ENCODE measurements around the gene DNMT3B. TPM values are rescaled to one million over a fixed set of nuclear protein-coding genes. Genes with fewer than 3 reads are reported as not detected.
"Not testable (repeated sequence)": the region's sequence is repeated elsewhere in the genome, so short reads cannot be mapped to it uniquely, and the experiment has no call there.

Gene DNMT3B
- total RNA-seq, 1 donor from 2014 or later = 15.4 TPM

- no peak for DNase-seq (ENCODE audit: low spot score, unreplicated experiment)
Observed at GRCh38 chr20:32756156-32756555, 6.0 kb upstream of the DNMT3B start.

GRCh38 chr20:32761417-32761830 lies 761 bp upstream of the DNMT3B start:
- Mint-ChIP-seq H3K36me3 (ENCODE audit: insufficient read depth) (no peaks in the 10 kb centered on the region), H3K4me1 (ENCODE audit: low read depth) (peaks cover 15% of the 10 kb centered on the region), H3K9me3 (ENCODE audit: low read depth) (no peaks in the 10 kb centered on the region), H3K27ac (peak overlapping the region; percentile 76), H3K4me3 (ENCODE audit: low read depth) (peak overlapping the region; percentile 63), H3K27me3 (peaks cover 12% of the 10 kb centered on the region)
- DNase-seq (ENCODE audit: low spot score, unreplicated experiment) = no peak
- no peak for TF ChIP-seq CTCF (IDR thresholded peaks at IDR 0.05; ENCODE audit: unreplicated experiment)

More at GRCh38 chr20:32756156-32756555, 6.0 kb upstream of the DNMT3B start:
- H3K4me3 Mint-ChIP-seq (ENCODE audit: low read depth) = no peak overlapping the region
- H3K4me1 Mint-ChIP-seq (ENCODE audit: low read depth) = peaks cover 6% of the 10 kb centered on the region
- peaks cover 3% of the 10 kb centered on the region for H3K27me3 Mint-ChIP-seq
- H3K36me3 Mint-ChIP-seq (ENCODE audit: insufficient read depth) = no peaks in the 10 kb centered on the region
- H3K9me3 Mint-ChIP-seq (ENCODE audit: low read depth) = no peaks in the 10 kb centered on the region
- H3K27ac Mint-ChIP-seq = no peak overlapping the region
- TF ChIP-seq CTCF (IDR thresholded peaks at IDR 0.05; ENCODE audit: unreplicated experiment) = no peak

- Mint-ChIP-seq H3K9me3 (ENCODE audit: low read depth) (no peaks in the 10 kb centered on the region), H3K4me1 (ENCODE audit: low read depth) (peaks cover 15% of the 10 kb centered on the region), H3K36me3 (ENCODE audit: insufficient read depth) (no peaks in the 10 kb centered on the region), H3K27me3 (peaks cover 12% of the 10 kb centered on the region), H3K4me3 (ENCODE audit: low read depth) (peak overlapping the region; percentile 95), H3K27ac (peak overlapping the region; percentile 87)
- peak; percentile 32 for DNase-seq (ENCODE audit: low spot score, unreplicated experiment)
- no peak for TF ChIP-seq CTCF (IDR thresholded peaks at IDR 0.05; ENCODE audit: unreplicated experiment)
Observed at GRCh38 chr20:32762754-32763201, 593 bp downstream of the DNMT3B start.

- TF ChIP-seq CTCF (IDR thresholded peaks at IDR 0.05; ENCODE audit: unreplicated experiment) = no peak
- DNase-seq (ENCODE audit: low spot score, unreplicated experiment) = no peak
- Mint-ChIP-seq H3K27me3 (peaks cover 12% of the 10 kb centered on the region), H3K4me3 (ENCODE audit: low read depth) (peak overlapping the region; percentile 95), H3K36me3 (ENCODE audit: insufficient read depth) (no peaks in the 10 kb centered on the region), H3K9me3 (ENCODE audit: low read depth) (no peaks in the 10 kb centered on the region), H3K27ac (peak overlapping the region; percentile 87), H3K4me1 (ENCODE audit: low read depth) (peaks cover 15% of the 10 kb centered on the region)
Observed at GRCh38 chr20:32763202-32764004, 1.2 kb downstream of the DNMT3B start.

GRCh38 chr20:32764005-32764960 lies 2.1 kb downstream of the DNMT3B start:
- DNase-seq (ENCODE audit: low spot score, unreplicated experiment) = no peak
- no peaks in the 10 kb centered on the region for H3K36me3 Mint-ChIP-seq (ENCODE audit: insufficient read depth)
- peaks cover 12% of the 10 kb centered on the region for H3K27me3 Mint-ChIP-seq
- no peak for TF ChIP-seq CTCF (IDR thresholded peaks at IDR 0.05; ENCODE audit: unreplicated experiment)
- H3K9me3 Mint-ChIP-seq (ENCODE audit: low read depth) = no peaks in the 10 kb centered on the region
- H3K4me3 Mint-ChIP-seq (ENCODE audit: low read depth) = peak overlapping the region; percentile 95
- H3K27ac Mint-ChIP-seq = peak overlapping the region; percentile 71
- peaks cover 15% of the 10 kb centered on the region for H3K4me1 Mint-ChIP-seq (ENCODE audit: low read depth)

- H3K27ac Mint-ChIP-seq; H3K4me3 Mint-ChIP-seq (ENCODE audit: low read depth); H3K36me3 Mint-ChIP-seq (ENCODE audit: insufficient read depth); H3K9me3 Mint-ChIP-seq (ENCODE audit: low read depth); DNase-seq (ENCODE audit: low spot score, unreplicated experiment): not testable (repeated sequence)
- Mint-ChIP-seq H3K4me1 (ENCODE audit: low read depth) (peaks cover 15% of the 10 kb centered on the region), H3K27me3 (peaks cover 12% of the 10 kb centered on the region)
Observed at GRCh38 chr20:32765230-32765875, 3.2 kb downstream of the DNMT3B start.
